ENCODE results near the gene MAPK8. TPM values are rescaled to one million over a fixed set of nuclear protein-coding genes. Genes with fewer than 3 reads are reported as not detected.
A peak's percentile ranks its signal among the peaks of the same experiment; 100 is the strongest.

Gene MAPK8
- total RNA-seq, 1 donor from 2014 or later: 42.3 TPM

DNA sequence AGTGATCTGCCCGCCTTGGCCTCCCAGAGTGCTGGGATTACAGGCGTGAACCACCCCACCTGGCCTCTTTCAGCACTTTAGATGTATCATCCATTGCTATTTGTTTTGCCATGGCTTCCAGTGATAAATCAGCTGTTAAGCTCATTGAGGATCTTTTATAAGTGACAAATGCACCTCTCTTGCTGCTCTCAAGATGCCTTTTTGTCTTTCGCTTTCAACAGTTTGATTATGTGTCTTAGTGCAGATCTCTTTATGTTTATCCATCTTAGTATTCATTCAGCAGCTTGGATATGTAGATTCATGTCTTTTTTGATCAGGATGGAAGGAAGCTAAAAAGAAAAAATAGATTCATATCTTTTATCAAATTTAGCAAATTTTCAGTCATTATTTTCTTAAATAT is 105.6 kb downstream of the MAPK8 start:
- Histone ChIP-seq H3K27ac (no peak overlapping the region), H3K27me3 (no peaks in the 10 kb centered on the region), H3K4me3 (no peak overlapping the region), H3K9me3 (peaks cover 8% of the 10 kb centered on the region), H3K4me1 (no peaks in the 10 kb centered on the region), H3K36me3 (peaks cover 28% of the 10 kb centered on the region)
- intact Hi-C loops (cut with DNase I): no loop called here
- TF ChIP-seq, protein P1, sequence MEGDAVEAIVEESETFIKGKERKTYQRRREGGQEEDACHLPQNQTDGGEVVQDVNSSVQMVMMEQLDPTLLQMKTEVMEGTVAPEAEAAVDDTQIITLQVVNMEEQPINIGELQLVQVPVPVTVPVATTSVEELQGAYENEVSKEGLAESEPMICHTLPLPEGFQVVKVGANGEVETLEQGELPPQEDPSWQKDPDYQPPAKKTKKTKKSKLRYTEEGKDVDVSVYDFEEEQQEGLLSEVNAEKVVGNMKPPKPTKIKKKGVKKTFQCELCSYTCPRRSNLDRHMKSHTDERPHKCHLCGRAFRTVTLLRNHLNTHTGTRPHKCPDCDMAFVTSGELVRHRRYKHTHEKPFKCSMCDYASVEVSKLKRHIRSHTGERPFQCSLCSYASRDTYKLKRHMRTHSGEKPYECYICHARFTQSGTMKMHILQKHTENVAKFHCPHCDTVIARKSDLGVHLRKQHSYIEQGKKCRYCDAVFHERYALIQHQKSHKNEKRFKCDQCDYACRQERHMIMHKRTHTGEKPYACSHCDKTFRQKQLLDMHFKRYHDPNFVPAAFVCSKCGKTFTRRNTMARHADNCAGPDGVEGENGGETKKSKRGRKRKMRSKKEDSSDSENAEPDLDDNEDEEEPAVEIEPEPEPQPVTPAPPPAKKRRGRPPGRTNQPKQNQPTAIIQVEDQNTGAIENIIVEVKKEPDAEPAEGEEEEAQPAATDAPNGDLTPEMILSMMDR (IDR thresholded peaks at IDR 0.05): no peak
- DNase-seq (no peak), ATAC-seq (no peak)

DNA sequence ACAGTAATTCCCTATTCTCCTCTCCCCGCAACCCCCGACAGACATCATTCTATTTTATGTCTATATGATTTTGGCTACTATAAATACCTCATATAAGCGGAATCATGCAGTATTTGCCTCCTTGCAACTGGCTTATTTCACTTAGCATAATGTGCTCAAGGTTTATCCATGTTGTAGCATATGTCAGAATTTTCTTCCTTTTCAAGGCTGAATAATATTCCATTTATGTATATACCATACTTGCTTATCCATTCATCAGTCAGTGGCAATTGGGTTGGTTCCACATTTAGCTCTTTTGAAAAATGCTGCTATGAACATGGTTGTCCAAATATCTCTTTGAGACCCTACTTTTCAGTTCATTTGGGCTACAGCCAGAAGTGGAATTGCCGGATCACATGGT is 106.5 kb downstream of the MAPK8 start:
- Histone ChIP-seq H3K4me3 (no peak overlapping the region), H3K4me1 (no peaks in the 10 kb centered on the region), H3K27ac (no peak overlapping the region), H3K9me3 (peaks cover 8% of the 10 kb centered on the region), H3K27me3 (no peaks in the 10 kb centered on the region), H3K36me3 (peaks cover 28% of the 10 kb centered on the region)
- TF ChIP-seq, protein P1 (IDR thresholded peaks at IDR 0.05): no peak
- intact Hi-C loops (cut with DNase I): no loop called here
- DNase-seq (no peak), ATAC-seq (no peak)

DNA sequence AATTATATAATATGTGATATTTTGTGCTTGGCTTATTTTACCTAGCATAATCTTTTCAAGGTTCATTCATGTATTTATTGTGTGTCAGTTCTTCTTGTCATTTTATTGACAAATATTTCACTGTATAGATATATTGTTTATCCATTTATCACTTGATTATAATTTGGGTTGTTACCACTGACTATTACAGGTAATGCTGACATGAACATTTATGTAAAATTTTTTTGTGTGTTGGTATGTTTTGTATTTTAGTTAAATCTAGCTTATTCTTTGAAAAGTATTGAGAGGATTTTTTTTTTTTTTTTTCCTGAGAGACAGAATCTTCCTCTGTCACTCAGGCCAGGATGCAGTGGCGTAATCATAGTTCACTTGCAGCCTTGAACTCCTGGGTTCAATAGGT is 107.7 kb downstream of the MAPK8 start:
- Histone ChIP-seq H3K9me3 (peaks cover 8% of the 10 kb centered on the region), H3K27ac (no peak overlapping the region), H3K36me3 (peaks cover 28% of the 10 kb centered on the region), H3K4me1 (no peaks in the 10 kb centered on the region), H3K4me3 (no peak overlapping the region), H3K27me3 (no peaks in the 10 kb centered on the region)
- TF ChIP-seq, protein P1 (IDR thresholded peaks at IDR 0.05): no peak
- DNase-seq (no peak), ATAC-seq (no peak)
- intact Hi-C loops (cut with DNase I): no loop called here

DNA sequence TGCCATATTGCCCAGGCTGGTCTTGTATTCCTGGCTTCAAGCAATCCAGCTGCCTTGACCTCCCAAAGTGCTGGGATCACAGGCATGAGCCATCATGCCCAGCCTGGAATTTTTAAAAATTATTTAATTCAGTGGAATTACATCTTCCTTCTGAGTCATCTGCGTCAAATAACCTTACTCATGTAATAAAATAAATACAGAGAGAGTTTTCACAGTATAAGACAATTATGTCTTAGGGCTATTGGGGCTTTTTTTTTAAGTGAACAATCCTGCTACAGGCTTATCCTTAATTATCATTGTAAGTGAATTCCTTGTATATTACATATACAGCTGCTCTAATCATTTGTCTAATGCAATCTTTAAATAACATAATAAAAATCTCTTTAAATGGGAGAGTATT is 108.3 kb downstream of the MAPK8 start:
- intact Hi-C loops (cut with DNase I): no loop called here
- DNase-seq: no peak
- peaks cover 8% of the 10 kb centered on the region for H3K9me3 ChIP-seq
- no peak overlapping the region for H3K4me3 ChIP-seq
- H3K4me1 ChIP-seq: no peaks in the 10 kb centered on the region
- ATAC-seq: no peak
- TF ChIP-seq, protein P1 (IDR thresholded peaks at IDR 0.05): no peak
- H3K27ac ChIP-seq: no peak overlapping the region
- no peaks in the 10 kb centered on the region for H3K27me3 ChIP-seq
- peaks cover 26% of the 10 kb centered on the region for H3K36me3 ChIP-seq

DNA sequence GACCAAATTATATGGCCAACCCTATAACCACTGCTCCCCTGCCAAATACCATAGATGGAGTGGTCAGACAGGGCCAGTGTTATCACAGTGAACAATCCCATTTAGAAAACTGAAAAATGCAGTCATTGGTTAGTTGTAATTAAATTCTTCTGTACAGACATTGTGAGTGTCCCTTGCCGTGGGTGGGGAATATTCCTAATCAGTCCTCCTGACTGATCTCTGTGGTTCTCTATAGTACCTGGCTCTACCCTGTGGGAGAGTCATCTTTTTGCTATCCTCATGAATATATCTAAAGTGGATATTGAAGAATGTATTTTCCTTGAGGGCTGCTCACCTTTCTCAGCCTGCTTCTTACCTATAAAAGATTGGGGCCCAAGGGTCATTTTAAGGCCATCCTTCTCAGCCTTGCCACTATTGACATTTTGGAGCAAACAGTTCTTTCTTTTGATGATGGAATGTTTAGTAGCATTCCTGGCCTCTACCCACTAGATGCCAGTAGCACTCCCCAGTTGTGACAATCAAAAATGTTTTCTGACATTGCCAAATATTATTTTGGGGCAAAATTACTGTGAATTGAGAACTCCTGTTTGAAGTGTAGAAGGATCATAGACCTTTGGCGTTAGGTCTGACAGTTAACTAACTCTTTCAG is 110.2 kb downstream of the MAPK8 start:
- H3K27ac ChIP-seq: no peak overlapping the region
- DNase-seq: no peak
- intact Hi-C loops (cut with DNase I): no loop called here
- H3K4me1 ChIP-seq: no peaks in the 10 kb centered on the region
- H3K36me3 ChIP-seq: peaks cover 19% of the 10 kb centered on the region
- no peaks in the 10 kb centered on the region for H3K27me3 ChIP-seq
- H3K4me3 ChIP-seq: no peak overlapping the region
- ATAC-seq: peak; percentile 40
- TF ChIP-seq, protein P1 (IDR thresholded peaks at IDR 0.05): no peak
- H3K9me3 ChIP-seq: peaks cover 8% of the 10 kb centered on the region

DNA sequence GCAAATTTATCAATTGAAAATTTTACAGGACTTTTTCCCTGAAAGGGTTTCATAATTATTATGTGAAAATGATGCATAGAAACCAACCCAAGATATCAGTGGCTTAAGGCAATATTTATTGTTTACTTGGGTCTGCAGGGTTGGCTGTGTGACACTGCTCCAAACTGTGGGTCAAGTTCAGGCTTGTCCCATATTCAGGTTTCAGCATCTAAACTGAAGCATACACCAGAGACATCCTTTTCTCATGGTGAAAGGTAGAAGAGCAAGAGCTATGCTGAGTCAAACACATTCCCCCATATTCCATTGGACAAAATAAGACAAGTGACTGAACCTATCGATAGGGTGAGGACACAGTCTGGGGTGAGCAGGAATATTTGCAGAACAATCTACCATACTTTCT is 110.9 kb downstream of the MAPK8 start:
- ATAC-seq (no peak), DNase-seq (no peak)
- no peaks in the 10 kb centered on the region for H3K4me1 ChIP-seq
- H3K27ac ChIP-seq: no peak overlapping the region
- peaks cover 3% of the 10 kb centered on the region for H3K9me3 ChIP-seq
- H3K27me3 ChIP-seq: no peaks in the 10 kb centered on the region
- TF ChIP-seq, protein P1 (IDR thresholded peaks at IDR 0.05): no peak
- intact Hi-C loops (cut with DNase I): no loop called here
- H3K4me3 ChIP-seq: no peak overlapping the region
- peaks cover 17% of the 10 kb centered on the region for H3K36me3 ChIP-seq
